ENCODE results near the gene ITPR1.

Gene ITPR1

DNA sequence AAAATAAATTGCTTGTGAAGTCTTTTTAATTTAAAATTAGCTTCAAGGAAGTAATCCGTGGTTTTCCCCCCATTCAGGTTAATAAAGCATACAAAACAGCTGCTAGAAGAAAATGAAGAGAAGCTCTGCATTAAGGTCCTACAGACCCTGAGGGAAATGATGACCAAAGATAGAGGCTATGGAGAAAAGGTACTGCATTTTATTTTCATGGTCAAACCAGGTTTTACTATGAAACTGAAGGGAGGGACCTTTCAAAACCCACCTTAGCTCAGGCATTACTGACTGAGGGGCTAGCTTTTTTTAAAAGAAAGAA, 218.5 kb downstream of the ITPR1 start:
- no peak for DNase-seq (ENCODE audit: low read depth in 1 of 2, low spot score in 1 of 2)
- H3K4me3 ChIP-seq (replicated peaks; ENCODE audit: insufficient read depth, low read length) = no peak overlapping the region
- no peaks in the 10 kb centered on the region for H3K27me3 ChIP-seq (ENCODE audit: insufficient read depth, poor library complexity, severe bottlenecking)
- H3K27ac ChIP-seq (replicated peaks) = no peak overlapping the region
- TF ChIP-seq SPI1 (IDR thresholded peaks at IDR 0.05; ENCODE audit: borderline replicate concordance, low read depth) (no peak), POLR2AphosphoS5 (IDR thresholded peaks at IDR 0.05; ENCODE audit: low read depth) (no peak), GABPA (IDR thresholded peaks at IDR 0.05; ENCODE audit: low read depth) (no peak)
- TF ChIP-seq, protein P1, sequence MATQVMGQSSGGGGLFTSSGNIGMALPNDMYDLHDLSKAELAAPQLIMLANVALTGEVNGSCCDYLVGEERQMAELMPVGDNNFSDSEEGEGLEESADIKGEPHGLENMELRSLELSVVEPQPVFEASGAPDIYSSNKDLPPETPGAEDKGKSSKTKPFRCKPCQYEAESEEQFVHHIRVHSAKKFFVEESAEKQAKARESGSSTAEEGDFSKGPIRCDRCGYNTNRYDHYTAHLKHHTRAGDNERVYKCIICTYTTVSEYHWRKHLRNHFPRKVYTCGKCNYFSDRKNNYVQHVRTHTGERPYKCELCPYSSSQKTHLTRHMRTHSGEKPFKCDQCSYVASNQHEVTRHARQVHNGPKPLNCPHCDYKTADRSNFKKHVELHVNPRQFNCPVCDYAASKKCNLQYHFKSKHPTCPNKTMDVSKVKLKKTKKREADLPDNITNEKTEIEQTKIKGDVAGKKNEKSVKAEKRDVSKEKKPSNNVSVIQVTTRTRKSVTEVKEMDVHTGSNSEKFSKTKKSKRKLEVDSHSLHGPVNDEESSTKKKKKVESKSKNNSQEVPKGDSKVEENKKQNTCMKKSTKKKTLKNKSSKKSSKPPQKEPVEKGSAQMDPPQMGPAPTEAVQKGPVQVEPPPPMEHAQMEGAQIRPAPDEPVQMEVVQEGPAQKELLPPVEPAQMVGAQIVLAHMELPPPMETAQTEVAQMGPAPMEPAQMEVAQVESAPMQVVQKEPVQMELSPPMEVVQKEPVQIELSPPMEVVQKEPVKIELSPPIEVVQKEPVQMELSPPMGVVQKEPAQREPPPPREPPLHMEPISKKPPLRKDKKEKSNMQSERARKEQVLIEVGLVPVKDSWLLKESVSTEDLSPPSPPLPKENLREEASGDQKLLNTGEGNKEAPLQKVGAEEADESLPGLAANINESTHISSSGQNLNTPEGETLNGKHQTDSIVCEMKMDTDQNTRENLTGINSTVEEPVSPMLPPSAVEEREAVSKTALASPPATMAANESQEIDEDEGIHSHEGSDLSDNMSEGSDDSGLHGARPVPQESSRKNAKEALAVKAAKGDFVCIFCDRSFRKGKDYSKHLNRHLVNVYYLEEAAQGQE (IDR thresholded peaks at IDR 0.05; ENCODE audit: insufficient replicate concordance, low read depth) = no peak
- TF ChIP-seq, protein P2, sequence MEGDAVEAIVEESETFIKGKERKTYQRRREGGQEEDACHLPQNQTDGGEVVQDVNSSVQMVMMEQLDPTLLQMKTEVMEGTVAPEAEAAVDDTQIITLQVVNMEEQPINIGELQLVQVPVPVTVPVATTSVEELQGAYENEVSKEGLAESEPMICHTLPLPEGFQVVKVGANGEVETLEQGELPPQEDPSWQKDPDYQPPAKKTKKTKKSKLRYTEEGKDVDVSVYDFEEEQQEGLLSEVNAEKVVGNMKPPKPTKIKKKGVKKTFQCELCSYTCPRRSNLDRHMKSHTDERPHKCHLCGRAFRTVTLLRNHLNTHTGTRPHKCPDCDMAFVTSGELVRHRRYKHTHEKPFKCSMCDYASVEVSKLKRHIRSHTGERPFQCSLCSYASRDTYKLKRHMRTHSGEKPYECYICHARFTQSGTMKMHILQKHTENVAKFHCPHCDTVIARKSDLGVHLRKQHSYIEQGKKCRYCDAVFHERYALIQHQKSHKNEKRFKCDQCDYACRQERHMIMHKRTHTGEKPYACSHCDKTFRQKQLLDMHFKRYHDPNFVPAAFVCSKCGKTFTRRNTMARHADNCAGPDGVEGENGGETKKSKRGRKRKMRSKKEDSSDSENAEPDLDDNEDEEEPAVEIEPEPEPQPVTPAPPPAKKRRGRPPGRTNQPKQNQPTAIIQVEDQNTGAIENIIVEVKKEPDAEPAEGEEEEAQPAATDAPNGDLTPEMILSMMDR (IDR thresholded peaks at IDR 0.05; ENCODE audit: insufficient read depth, low read length) = no peak

- no peak overlapping the region for H3K27ac ChIP-seq (replicated peaks)
- no peak overlapping the region for H3K4me3 ChIP-seq (replicated peaks; ENCODE audit: insufficient read depth, low read length)
- no peaks in the 10 kb centered on the region for H3K27me3 ChIP-seq (ENCODE audit: insufficient read depth, poor library complexity, severe bottlenecking)
- TF ChIP-seq, protein P2 (IDR thresholded peaks at IDR 0.05; ENCODE audit: insufficient read depth, low read length) = no peak
- no peak for TF ChIP-seq POLR2AphosphoS5 (IDR thresholded peaks at IDR 0.05; ENCODE audit: low read depth)
- no peak for TF ChIP-seq GABPA (IDR thresholded peaks at IDR 0.05; ENCODE audit: low read depth)
- TF ChIP-seq, protein P1 (IDR thresholded peaks at IDR 0.05; ENCODE audit: insufficient replicate concordance, low read depth) = no peak
- TF ChIP-seq SPI1 (IDR thresholded peaks at IDR 0.05; ENCODE audit: borderline replicate concordance, low read depth) = no peak
- DNase-seq (ENCODE audit: low read depth in 1 of 2, low spot score in 1 of 2) = peak; percentile 14 to 37
Observed at GRCh38 chr3:4712109-4712508, 219.0 kb downstream of the ITPR1 start.

DNA sequence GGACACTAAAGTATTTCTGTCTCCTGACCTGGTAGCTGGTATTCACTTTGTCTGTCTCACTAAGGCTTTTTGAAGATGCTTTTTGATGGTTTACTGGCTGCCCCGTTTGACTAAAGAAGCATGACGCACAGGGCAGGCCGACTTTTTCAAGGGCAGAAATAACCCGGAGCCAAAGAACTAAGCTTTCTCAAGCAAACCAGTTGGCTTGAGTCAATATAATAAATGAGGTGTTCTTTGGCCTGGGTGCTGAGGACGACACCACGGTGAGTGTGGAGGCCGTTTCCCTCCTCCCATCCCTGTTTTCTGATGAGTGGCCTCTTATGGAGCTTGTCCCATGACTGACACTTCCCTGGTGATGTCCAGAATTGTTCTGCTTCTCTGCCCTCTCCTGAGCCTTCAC, 220.9 kb downstream of the ITPR1 start:
- DNase-seq (ENCODE audit: low read depth in 1 of 2, low spot score in 1 of 2) = no peak
- no peak overlapping the region for H3K4me3 ChIP-seq (replicated peaks; ENCODE audit: insufficient read depth, low read length)
- H3K27ac ChIP-seq (replicated peaks) = no peak overlapping the region
- H3K27me3 ChIP-seq (ENCODE audit: insufficient read depth, poor library complexity, severe bottlenecking) = no peaks in the 10 kb centered on the region
- TF ChIP-seq SPI1 (IDR thresholded peaks at IDR 0.05; ENCODE audit: borderline replicate concordance, low read depth) (no peak), GABPA (IDR thresholded peaks at IDR 0.05; ENCODE audit: low read depth) (no peak), POLR2AphosphoS5 (IDR thresholded peaks at IDR 0.05; ENCODE audit: low read depth) (no peak)
- TF ChIP-seq, protein P1 (IDR thresholded peaks at IDR 0.05; ENCODE audit: insufficient replicate concordance, low read depth) = no peak
- TF ChIP-seq, protein P2 (IDR thresholded peaks at IDR 0.05; ENCODE audit: insufficient read depth, low read length) = no peak

Measured in HL-60 (cell line).